OCI-M2 (cell line): ENCODE data around the gene PKHD1.
"Not testable (repeated sequence)": the region's sequence is repeated elsewhere in the genome, so short reads cannot be mapped to it uniquely, and the experiment has no call there.

Experiments used
- DNase-seq: peaks from one replicate; lab custom pipeline; 2025; ENCODE audit not compliant: unreplicated experiment; lab: John Stamatoyannopoulos, UW

Gene PKHD1

GRCh38 chr6:51857134-51857533 is 230.3 kb downstream of the PKHD1 start:
- DNase-seq: no peak

GRCh38 chr6:51856508-51856907 is 230.9 kb downstream of the PKHD1 start:
- no peak for DNase-seq

- no peak for DNase-seq
These were observed 231.9 kb downstream of the PKHD1 start for GRCh38 chr6:51855310-51856082.

DNA sequence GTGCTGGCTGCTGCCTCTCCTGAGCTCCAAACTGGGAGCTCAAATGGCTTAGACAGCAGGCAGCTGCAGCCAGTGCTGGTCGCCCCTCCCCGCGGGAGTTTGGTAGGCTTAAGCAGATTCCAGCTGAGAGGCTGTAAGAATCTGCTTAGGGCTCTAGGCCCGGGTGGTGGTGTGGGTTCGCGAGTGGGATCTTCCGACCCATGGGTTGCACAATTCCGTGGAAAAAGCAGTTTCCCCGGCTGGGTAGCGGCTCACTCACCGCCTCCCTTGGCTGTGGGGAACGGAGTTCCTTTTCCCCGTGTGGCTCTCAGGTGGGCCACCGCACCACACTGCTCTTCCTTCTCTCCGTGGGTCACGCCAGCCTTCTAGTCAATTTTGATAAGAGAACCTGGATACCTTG is 232.5 kb downstream of the PKHD1 start:
- no peak for DNase-seq

- DNase-seq: no peak
These were observed 233.1 kb downstream of the PKHD1 start for GRCh38 chr6:51854347-51854746.

DNA sequence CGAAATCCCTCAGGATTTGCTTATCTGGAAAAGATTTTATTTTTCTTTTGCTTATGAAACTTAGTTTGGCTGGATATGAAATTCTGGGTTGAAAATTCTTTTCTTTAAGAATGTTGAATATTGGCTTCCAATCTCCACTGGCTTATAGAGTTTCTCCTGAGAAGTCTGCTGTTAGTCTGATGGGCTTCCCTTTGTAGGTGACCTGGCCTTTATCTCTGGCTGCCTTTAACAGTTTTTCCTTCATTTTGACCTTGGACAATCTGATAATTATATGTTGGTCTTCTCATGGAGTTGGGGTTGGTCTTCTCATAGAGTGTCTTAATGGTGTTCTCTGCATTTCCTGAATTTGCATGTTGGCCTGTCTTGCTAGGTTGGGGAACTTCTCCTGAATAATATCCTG is 234.3 kb downstream of the PKHD1 start:
- not testable (repeated sequence) for DNase-seq

DNA sequence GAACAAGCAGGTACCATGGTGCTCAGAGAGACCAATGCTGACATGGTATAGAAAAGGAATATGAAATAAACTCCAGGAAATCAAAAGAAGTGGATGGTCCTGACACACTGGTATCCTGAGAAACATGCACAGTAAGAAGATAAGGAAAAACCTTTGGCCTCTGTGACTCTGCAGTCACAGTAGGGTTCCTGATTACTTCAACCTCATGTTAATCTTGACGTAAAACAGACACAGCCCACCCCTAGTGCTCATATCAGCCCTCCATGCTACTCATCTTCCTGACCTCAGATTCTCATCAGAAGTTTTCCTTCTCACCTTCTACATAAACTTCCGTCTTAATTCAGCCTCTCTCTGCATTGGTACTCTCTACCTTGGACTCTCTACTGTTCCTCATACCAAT is 240.9 kb downstream of the PKHD1 start:
- DNase-seq: no peak

DNA sequence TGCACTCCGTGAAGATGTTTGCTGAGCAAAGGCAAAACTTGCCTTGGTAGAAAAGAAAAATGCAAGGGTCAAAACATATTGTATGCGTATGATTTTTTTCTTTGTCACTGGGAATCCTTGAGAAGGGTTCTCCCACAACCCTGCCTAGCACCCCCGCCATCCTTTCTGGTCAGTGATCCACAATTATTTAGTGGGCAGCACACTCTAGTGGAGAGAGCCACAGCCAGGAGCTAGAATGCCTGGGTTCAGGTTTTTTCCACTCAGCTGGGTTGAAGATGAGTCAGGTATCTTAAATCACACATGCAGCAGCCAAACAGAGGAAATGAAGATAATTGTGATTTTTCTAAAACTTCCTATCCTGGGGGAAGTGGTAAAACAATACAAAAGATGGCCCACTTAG is 243.1 kb downstream of the PKHD1 start:
- no peak for DNase-seq

DNA sequence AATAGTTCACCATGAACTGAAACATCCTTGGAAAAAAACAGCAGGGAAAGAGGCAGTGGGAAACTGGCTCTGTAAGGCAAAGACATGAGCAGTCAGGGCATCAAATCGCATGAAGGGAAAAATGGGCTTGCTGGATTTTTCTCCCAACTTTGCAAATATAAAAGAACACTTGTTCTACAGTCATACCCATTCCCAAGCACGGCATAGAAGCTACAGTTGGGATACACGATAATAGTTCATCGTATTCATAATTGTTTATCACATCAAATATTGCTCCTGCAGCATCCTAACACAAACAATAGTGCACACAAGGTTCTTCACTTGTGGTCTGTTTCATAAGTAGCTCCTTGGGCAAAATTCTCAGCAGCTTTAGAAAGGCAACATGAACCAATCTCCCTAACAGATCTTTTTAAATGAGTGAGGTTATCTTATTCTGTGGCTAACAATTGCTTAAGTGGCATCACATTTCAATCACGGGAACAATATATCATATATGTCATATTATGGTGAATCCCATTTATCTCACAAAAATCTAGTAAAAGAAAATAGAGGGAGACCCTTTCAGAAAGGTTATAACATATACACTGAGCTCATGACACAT is 243.9 kb downstream of the PKHD1 start:
- DNase-seq: no peak

DNA sequence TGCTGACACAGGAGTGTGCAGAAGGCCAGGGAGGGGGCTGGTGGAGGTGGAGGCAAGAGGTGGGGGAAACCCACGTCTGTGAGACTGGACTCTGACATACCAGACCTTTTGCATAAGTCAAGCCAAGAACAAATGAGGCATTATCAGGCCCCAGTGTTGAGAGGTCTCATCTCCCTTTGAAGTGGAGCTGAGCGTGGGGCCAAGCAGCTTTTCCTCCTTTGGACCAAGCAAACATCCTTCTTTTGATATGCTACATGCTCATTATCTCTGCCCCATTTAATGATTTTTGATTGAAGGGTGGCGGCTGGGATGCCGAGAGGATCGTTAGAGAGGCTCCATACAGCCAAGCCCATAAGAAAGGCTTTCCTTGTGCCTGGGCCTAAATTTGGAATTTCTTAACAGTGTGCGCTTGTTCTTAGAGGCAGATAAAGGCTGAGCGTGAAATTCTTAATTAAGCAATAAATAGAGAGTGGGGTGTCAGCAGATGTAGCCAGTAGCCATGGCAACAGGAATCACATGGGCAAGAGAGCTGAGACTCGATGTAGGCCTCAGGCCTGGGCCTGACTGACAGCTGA is 244.5 kb downstream of the PKHD1 start:
- DNase-seq: no peak

- no peak for DNase-seq
These were observed 245.2 kb downstream of the PKHD1 start for GRCh38 chr6:51842061-51842803.

DNA sequence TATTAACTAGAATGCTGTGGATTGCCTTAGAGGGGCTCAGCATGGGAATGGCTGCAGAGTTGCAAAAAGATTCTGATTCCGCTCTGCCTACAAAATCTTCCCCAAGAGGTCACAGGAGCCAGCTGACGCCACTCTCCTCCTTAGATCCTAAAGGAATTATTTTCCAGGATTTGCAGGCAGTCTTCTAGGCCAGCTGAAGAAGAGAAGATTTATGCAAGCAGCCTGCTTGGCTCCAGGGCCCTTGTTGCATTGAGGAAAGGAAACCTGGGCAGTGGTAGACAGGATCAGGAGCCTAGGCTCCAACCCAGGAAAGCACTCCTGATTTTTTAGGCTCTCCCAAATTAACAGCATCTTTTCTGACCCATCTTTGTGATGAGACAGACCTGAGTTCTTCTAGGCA is 245.8 kb downstream of the PKHD1 start:
- DNase-seq: no peak

DNA sequence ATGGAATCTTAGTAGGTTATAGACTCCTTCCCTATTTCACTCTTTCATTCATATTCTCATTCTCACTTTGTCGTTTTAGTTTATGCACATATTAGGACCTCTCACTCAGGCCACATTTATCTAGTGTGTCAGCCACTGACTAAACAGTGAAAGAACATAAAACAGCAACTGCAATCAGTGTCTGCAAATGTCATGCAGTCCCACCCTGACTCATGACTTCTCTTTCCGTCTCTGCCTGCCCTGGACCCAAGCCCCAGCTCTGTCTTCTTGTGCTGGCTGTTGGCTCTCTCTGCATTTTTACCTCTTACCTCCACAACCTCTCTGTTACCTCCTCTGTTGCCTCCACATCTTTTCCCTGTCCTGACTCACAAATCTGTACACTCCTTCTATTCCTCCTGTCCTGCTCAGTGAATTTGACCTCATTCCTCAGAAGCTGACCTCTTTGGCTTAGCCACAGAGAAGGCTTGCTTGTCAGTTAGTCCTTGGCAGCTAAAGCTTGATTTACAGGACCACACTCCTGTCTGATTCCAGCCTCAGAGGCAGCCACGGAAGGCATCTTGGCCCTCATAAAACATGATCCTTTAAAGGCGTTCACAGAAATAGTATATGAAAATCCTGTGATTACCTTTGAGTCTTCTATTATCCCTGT is 247.6 kb downstream of the PKHD1 start:
- DNase-seq: no peak

GRCh38 chr6:51830666-51831065 is 256.7 kb downstream of the PKHD1 start:
- DNase-seq: no peak

DNA sequence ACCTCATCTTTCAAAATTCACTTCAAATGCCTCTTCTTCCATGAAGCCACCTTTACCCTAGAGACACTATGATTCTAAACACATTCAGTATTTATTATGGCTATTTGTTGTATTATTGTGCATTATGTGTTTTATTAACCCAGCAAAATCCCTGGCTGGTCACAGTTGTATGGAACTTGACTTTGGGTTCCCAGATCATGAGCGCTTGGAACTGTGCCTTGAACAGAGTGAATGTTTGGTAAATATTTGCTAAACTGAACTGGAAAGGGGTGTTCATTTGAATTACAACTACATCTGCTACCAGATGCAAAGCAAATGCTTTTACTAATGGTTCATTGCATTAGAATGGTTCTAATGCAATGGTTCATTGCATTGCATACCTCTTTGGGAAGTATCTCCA is 259.8 kb downstream of the PKHD1 start:
- DNase-seq: no peak

DNA sequence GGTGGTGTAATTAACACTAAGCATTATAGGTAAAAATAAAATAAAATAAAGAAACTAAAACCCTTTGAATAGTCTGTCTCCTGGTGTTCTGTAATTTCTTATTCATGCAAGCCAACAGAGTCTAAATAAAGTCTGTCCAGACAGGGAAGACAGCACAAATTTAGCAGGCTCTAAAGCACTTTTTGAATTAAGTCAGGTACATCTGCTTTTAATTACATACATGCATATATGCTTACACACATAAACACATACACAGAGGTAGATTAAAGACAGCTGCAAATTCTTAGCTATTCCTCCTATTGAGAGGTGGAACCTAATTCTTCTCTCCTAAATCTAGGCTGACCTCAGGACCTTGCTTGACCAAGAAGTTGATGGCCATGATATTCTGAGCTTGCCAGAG is 262.5 kb downstream of the PKHD1 start:
- DNase-seq: no peak

GRCh38 chr6:51820555-51820954 is 266.9 kb downstream of the PKHD1 start:
- no peak for DNase-seq

DNA sequence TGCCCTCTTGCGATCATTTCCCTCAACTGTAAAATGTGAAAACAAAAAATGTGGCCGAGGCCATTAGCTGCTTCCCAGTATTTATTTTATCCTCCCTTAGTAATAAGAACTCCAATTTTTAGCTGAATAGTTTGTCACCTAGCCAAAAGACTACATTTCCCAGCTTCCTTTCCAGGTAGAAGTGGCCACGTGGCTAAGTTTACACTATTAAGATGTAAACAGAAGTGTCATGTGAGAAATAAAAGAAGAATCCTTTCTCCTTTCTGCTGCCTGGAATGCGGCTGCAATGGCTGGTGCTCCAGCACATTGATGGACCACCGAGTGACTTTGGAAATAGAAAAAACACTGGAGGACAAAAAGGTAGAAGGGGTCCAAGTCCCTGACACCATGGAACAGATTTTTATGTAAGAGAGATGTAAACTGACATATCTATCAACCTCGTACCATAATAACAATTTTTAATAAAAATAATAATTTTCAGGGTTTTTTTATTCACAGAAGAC is 268.8 kb downstream of the PKHD1 start:
- no peak for DNase-seq

GRCh38 chr6:51817832-51818231 is 269.6 kb downstream of the PKHD1 start:
- DNase-seq: no peak

- DNase-seq: no peak
These were observed 273.0 kb downstream of the PKHD1 start for GRCh38 chr6:51814418-51814817.

DNA sequence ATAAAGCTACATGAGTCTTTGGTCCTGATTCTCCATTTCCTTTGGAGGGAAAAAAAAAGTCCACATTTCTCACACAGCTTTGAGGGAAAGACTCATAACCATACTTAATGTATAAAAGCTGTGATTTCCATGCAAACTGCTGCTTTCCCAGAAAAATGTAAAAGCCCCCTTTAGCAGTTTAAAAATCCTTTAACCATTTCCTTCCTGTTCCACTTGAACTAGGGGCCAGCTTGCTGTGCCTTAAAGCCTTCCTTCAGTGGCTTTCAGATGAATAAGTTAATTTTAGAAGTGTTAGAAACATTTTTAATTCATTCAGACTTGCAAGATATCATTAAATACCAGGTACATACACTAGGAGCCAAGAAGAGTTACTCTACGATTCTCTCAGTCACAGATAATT is 273.5 kb downstream of the PKHD1 start:
- DNase-seq: no peak
